Vagina (tissue), 2 donors: ENCODE results near the gene HPX.

ENCODE experiments used
- CTCF ChIP-seq, 3 experiments: fragments of 450-650 bp in 2 of 3; fragments of 200-600 bp in 1 of 3; sonication (generic) in 1 of 3; IDR thresholded peaks; one replicate each; pipeline ENCODE4 v1.5.1; 2017 to 2019; ENCODE audit warnings: antibody characterized with exemption in 3 of 3, mild to moderate bottlenecking in 2 of 3, moderate library complexity in 2 of 3
- POLR2A ChIP-seq, 2 donors: fragments of 450-650 bp; IDR thresholded peaks; one replicate each; pipeline ENCODE4 v1.6.1; 2017; ENCODE audit warnings: antibody characterized with exemption in 2 of 2, mild to moderate bottlenecking in 2 of 2, moderate library complexity in 2 of 2
- POLR2AphosphoS5 ChIP-seq, 2 donors: sonication (generic); formaldehyde crosslinking; IDR thresholded peaks; one replicate each; pipeline ENCODE4 v1.9.0; 2017; ENCODE audit warnings: antibody characterized with exemption in 2 of 2, mild to moderate bottlenecking in 2 of 2, low read depth in 1 of 2; ENCODE audit not compliant: insufficient read depth in 1 of 2

- TF ChIP-seq CTCF (IDR thresholded peaks at IDR 0.05), result no peak
- no peak for TF ChIP-seq POLR2A (IDR thresholded peaks at IDR 0.05)
- TF ChIP-seq POLR2AphosphoS5 (IDR thresholded peaks at IDR 0.05; ENCODE audit: insufficient read depth in 1 of 2, low read depth in 1 of 2), result no peak
These were observed 36.3 kb downstream of the HPX start for GRCh38 chr11:6404342-6405051.
